Colonic mucosa (tissue), 4 donors: ENCODE data around the gene FAT1. TPM values are rescaled to one million over a fixed set of nuclear protein-coding genes. Genes with fewer than 3 reads are reported as not detected.

ENCODE experiments used
- DNase-seq: peaks from one replicate; pipeline ENCODE4 v3.0.0-alpha.2; 2020
- H3K27ac ChIP-seq: fragments of 200-600 bp; one replicate; pipeline ENCODE4 v1.8.0; 2021
- H3K27me3 ChIP-seq: fragments of 200-600 bp; one replicate; pipeline ENCODE4 v1.8.0; 2021
- H3K36me3 ChIP-seq: fragments of 200-600 bp; one replicate; pipeline ENCODE4 v1.8.0; 2021
- H3K4me1 ChIP-seq: fragments of 200-600 bp; one replicate; pipeline ENCODE4 v1.8.0; 2021; ENCODE audit warnings: mild to moderate bottlenecking
- H3K4me3 ChIP-seq: fragments of 200-600 bp; one replicate; pipeline ENCODE4 v1.8.0; 2021
- H3K9ac ChIP-seq, 2 donors: one replicate each; pipeline ENCODE4 v1.7.0; 2013; ENCODE audit warnings: control low read depth in 2 of 2, low read depth in 2 of 2, low read length in 2 of 2
- H3K9me3 ChIP-seq: fragments of 200-600 bp; one replicate; pipeline ENCODE4 v1.8.0; 2021
- intact Hi-C: fragments of 100-400 bp; cut with DNase I; formaldehyde crosslinking; loops from one replicate; pipeline ENCODE4 v1.14.1; 2022
- total RNA-seq, 2 donors: library from RNA; stranded (reverse); fragmentation: NEBNext Ultra II Directional in 1 of 2; extraction: Animal tissue kit (Norgen Biotek cat#: 25700) in 1 of 2; gene quantifications; one replicate each; pipeline ENCODE4 v1.2.1, GENCODE V29; 2021
- TF ChIP-seq, protein P1 (sequence below): fragments of 200-600 bp; IDR thresholded peaks from one replicate; pipeline ENCODE4 v1.8.0; 2022; ENCODE audit warnings: antibody characterized with exemption, mild to moderate bottlenecking
- donor health status: healthy.
- donor health status: DM: no; HTN: no; CAD: no.
- donor health status: DM: no; HTN: no; CAD: no.

Gene FAT1, protein sequence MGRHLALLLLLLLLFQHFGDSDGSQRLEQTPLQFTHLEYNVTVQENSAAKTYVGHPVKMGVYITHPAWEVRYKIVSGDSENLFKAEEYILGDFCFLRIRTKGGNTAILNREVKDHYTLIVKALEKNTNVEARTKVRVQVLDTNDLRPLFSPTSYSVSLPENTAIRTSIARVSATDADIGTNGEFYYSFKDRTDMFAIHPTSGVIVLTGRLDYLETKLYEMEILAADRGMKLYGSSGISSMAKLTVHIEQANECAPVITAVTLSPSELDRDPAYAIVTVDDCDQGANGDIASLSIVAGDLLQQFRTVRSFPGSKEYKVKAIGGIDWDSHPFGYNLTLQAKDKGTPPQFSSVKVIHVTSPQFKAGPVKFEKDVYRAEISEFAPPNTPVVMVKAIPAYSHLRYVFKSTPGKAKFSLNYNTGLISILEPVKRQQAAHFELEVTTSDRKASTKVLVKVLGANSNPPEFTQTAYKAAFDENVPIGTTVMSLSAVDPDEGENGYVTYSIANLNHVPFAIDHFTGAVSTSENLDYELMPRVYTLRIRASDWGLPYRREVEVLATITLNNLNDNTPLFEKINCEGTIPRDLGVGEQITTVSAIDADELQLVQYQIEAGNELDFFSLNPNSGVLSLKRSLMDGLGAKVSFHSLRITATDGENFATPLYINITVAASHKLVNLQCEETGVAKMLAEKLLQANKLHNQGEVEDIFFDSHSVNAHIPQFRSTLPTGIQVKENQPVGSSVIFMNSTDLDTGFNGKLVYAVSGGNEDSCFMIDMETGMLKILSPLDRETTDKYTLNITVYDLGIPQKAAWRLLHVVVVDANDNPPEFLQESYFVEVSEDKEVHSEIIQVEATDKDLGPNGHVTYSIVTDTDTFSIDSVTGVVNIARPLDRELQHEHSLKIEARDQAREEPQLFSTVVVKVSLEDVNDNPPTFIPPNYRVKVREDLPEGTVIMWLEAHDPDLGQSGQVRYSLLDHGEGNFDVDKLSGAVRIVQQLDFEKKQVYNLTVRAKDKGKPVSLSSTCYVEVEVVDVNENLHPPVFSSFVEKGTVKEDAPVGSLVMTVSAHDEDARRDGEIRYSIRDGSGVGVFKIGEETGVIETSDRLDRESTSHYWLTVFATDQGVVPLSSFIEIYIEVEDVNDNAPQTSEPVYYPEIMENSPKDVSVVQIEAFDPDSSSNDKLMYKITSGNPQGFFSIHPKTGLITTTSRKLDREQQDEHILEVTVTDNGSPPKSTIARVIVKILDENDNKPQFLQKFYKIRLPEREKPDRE (N-terminal part only)
- total RNA-seq = 100 to 1,000 TPM; 243 to 300 TPM

DNA sequence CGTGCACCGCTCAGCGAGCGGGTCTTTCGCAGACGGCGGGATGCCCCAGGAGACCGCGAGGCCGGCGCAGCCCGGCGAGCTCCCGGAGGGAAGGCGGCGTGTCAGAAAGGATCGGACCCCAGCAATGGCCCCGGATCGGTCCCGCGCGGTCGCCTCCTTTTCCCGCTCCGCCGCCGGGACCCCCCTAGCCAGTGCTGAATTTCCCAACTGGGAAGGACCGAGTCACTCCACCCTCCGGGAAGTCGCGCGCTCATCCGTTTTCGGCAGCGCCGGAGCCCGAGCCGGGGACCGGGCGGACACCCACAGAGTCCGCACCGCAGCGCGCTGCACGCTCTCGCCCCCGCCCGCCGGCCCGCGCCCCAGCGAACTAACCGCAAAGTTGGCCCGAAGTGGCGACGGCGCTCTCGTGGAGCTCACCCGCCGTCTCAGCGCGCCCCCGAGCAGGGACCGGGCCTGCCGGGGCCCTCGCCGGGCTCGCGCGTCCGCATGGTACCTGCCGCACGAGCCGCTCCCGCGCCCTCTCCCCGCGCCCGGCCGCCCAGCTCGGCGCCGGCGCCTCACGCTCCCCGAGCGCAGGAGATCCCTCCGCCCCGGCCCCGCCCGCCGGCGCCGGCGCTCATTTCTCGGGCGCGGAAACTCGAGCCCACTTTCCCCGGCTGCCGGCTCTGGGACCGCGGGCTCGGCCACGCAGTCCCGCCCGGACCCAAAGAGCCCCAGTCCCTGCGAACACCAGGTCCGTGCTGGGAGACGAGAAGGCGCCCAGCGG lies at the start of gene FAT1:
FAT1 (minus strand) TSS at position 565 of the 766 bp plus-strand sequence. CDS start 14,029 bp downstream, outside the sequence.
- TF ChIP-seq, protein P1, sequence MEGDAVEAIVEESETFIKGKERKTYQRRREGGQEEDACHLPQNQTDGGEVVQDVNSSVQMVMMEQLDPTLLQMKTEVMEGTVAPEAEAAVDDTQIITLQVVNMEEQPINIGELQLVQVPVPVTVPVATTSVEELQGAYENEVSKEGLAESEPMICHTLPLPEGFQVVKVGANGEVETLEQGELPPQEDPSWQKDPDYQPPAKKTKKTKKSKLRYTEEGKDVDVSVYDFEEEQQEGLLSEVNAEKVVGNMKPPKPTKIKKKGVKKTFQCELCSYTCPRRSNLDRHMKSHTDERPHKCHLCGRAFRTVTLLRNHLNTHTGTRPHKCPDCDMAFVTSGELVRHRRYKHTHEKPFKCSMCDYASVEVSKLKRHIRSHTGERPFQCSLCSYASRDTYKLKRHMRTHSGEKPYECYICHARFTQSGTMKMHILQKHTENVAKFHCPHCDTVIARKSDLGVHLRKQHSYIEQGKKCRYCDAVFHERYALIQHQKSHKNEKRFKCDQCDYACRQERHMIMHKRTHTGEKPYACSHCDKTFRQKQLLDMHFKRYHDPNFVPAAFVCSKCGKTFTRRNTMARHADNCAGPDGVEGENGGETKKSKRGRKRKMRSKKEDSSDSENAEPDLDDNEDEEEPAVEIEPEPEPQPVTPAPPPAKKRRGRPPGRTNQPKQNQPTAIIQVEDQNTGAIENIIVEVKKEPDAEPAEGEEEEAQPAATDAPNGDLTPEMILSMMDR = no peak
- DNase-seq = peak; percentile 66
- intact Hi-C loops = loop anchor here (5.0 kb wide), 1 partner anchor 56 kb away; no protein-coding TSS in a partner anchor

DNA sequence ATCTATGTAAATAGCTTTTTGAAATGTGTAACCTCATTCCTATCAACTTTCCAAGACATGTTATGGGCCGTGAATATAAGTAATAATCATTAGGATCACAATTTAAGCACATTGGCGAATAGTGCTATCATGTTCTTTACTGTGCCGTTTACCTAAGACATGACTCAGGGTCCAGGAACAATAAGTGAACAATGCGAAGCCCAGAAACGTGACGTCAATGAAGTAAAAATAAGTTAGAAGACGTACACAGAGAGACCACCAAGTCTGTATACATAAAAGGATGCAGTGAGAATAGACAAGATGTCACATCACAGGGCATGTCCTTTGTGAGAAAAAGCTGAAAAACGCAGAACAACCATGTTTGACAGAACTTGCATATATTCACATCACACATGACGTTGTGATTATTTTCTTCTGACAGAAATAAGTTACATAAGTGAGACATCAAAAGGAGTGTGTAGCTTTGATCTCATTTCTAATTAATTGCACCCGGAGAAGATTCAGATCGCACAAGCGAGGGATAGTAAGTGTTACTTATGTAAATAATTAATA lies 49.4 kb upstream of the FAT1 start:
- DNase-seq = no peak
- Histone ChIP-seq H3K9ac (no peak overlapping the region), H3K9me3 (no peaks in the 10 kb centered on the region), H3K27ac (no peak overlapping the region), H3K4me3 (no peak overlapping the region), H3K36me3 (no peaks in the 10 kb centered on the region), H3K4me1 (no peaks in the 10 kb centered on the region), H3K27me3 (no peaks in the 10 kb centered on the region)
- intact Hi-C loops = no loop called here
- TF ChIP-seq, protein P1 = no peak

More for the DNA sequence above, at the start of gene FAT1:
- no peaks in the 10 kb centered on the region for H3K9me3 ChIP-seq
- no peaks in the 10 kb centered on the region for H3K27me3 ChIP-seq
- H3K4me3 ChIP-seq = peak within 1 kb of the TSS; percentile 76
- peak within 1 kb of the TSS; percentile 92 for H3K27ac ChIP-seq
- H3K9ac ChIP-seq = peak within 1 kb of the TSS; percentile 80 to 98
- no peaks in the 10 kb centered on the region for H3K36me3 ChIP-seq
- no peaks in the 10 kb centered on the region for H3K4me1 ChIP-seq

DNA sequence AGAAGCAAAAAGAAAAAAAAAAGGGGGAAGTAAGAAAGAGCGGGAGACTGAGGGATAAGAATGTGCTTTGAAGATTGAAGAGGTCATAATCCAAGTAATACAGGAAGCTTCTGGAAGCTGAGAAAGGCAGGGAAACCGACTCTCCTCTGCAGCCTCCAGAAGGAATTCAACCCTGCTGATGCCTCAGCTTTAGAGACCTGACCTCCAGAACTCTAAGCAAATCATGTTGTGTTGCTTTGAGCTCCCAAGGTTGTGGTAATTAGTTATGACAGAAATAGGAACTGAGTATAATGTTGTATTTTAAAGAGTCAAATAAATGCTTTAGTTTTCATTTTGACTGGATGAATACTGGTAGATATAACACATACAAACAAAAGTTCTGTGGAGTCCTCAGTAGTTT lies 48.0 kb upstream of the FAT1 start:
- no peaks in the 10 kb centered on the region for H3K27me3 ChIP-seq
- DNase-seq = no peak
- H3K9ac ChIP-seq = no peak overlapping the region
- H3K4me3 ChIP-seq = no peak overlapping the region
- H3K9me3 ChIP-seq = no peaks in the 10 kb centered on the region
- H3K36me3 ChIP-seq = no peaks in the 10 kb centered on the region
- no peaks in the 10 kb centered on the region for H3K4me1 ChIP-seq
- H3K27ac ChIP-seq = no peak overlapping the region
- intact Hi-C loops = no loop called here
- TF ChIP-seq, protein P1 = no peak

DNA sequence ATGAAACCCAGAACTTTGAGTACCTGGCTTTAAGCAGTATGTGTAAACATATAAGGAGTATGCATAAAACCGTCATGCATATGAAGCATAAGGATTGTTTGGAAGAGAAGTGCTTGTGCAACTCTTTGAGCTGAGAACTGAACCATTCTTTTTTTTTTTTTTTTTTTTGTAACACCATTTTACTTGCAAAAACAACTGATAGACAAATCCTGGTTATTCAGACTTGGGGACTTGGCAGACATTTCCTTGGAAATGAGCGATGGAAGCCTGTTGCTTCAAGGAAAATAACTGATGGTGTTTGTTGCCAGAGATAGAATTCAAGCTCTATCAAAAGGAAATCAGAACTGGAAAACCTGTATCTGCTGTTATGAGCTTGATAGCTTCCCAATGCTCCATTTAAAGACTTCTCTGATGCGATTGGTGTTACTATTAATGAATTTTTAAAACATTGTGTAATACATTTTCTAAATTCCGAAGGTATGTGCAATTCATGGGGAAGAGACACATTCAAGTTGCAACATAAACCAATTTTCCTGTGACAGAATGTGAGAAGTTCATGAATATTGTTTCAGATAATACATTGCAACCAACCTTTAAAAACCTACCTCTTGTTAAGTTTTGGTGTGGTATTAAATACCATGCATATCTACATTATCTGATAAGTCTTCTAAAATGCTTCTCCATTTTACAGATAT lies 47.0 kb upstream of the FAT1 start:
- Histone ChIP-seq H3K27me3 (no peaks in the 10 kb centered on the region), H3K4me3 (no peak overlapping the region), H3K36me3 (no peaks in the 10 kb centered on the region), H3K9me3 (no peaks in the 10 kb centered on the region), H3K4me1 (peaks cover 4% of the 10 kb centered on the region), H3K9ac (no peak overlapping the region), H3K27ac (no peak overlapping the region)
- TF ChIP-seq, protein P1 = no peak
- DNase-seq = no peak
- intact Hi-C loops = no loop called here
